Left ventricle myocardium inferior (tissue), 1 donor: ENCODE data around the gene TYW5. TPM values are rescaled to one million over a fixed set of nuclear protein-coding genes. Genes with fewer than 3 reads are reported as not detected.

ENCODE experiments used
- DNase-seq: peaks from one replicate; pipeline ENCODE4 v3.0.0-alpha.2; 2020
- H3K27ac ChIP-seq: fragments of 200-600 bp; replicated peaks from 2 replicates; pipeline ENCODE4 v1.8.0; 2021
- H3K27me3 ChIP-seq: fragments of 200-600 bp; 2 replicates; pipeline ENCODE4 v1.8.0; 2021; ENCODE audit warnings: low read depth
- H3K36me3 ChIP-seq: fragments of 200-600 bp; 2 replicates; pipeline ENCODE4 v1.8.0; 2021
- H3K4me1 ChIP-seq: fragments of 200-600 bp; 2 replicates; pipeline ENCODE4 v1.8.0; 2021
- H3K4me3 ChIP-seq: fragments of 200-600 bp; 2 replicates; pipeline ENCODE4 v1.8.0; 2021; ENCODE audit warnings: mild to moderate bottlenecking, moderate library complexity
- H3K9me3 ChIP-seq: fragments of 200-600 bp; replicated peaks from 2 replicates; pipeline ENCODE4 v1.8.0; 2021
- CTCF ChIP-seq: fragments of 200-600 bp; IDR thresholded peaks from 2 replicates; pipeline ENCODE4 v1.8.0; 2021; ENCODE audit warnings: antibody characterized with exemption, mild to moderate bottlenecking, borderline replicate concordance
- intact Hi-C: fragments of 100-400 bp; cut with micrococcal nuclease; formaldehyde crosslinking; loops from one replicate; pipeline ENCODE4 v1.11.0; 2022
- total RNA-seq: library from RNA; stranded (reverse); fragmentation: NEBNext Ultra II Directional; extraction: Animal tissue kit (Norgen Biotek cat#: 25700); gene quantifications from one replicate; pipeline ENCODE4 v1.2.1, GENCODE V29; 2021
- donor health status: DM: no; HTN: yes; CAD: no; lungs with severe emphysema.

Gene TYW5
- total RNA-seq, 1 donor from 2014 or later, result 2.9 TPM

GRCh38 chr2:199962203-199962602 lies 6.9 kb upstream of the TYW5 start:
- Histone ChIP-seq H3K4me1 (peaks cover 15% of the 10 kb centered on the region), H3K4me3 (no peak overlapping the region), H3K27me3 (no peaks in the 10 kb centered on the region), H3K27ac (no peak overlapping the region), H3K9me3 (no peaks in the 10 kb centered on the region), H3K36me3 (peaks cover 66% of the 10 kb centered on the region)
- DNase-seq, result no peak
- intact Hi-C loops, result no loop called here
- no peak for TF ChIP-seq CTCF

DNA sequence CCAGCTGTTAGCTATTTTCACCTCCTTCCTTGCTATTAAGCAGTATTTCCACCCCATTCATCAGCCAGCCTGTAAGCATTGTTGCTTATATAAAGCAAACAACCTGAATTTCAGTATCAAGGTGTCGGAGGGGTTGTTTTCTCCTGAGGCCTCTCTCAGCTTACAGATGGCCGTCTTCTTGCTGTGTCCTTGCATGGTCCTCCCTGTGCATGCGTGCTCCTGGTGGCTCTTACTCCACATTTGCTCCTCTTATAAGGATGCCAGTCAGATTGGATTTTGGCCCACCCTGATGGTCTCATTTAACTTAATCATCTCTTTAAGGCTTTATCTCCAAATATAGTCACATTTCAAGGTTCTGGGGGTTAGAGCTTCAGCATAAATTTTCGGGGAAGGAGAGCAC lies 2.7 kb upstream of the TYW5 start:
- DNase-seq, result no peak
- Histone ChIP-seq H3K4me1 (peaks cover 56% of the 10 kb centered on the region), H3K27ac (no peak overlapping the region), H3K27me3 (no peaks in the 10 kb centered on the region), H3K9me3 (no peaks in the 10 kb centered on the region), H3K4me3 (no peak overlapping the region), H3K36me3 (peaks cover 40% of the 10 kb centered on the region)
- intact Hi-C loops, result no loop called here
- TF ChIP-seq CTCF, result no peak

DNA sequence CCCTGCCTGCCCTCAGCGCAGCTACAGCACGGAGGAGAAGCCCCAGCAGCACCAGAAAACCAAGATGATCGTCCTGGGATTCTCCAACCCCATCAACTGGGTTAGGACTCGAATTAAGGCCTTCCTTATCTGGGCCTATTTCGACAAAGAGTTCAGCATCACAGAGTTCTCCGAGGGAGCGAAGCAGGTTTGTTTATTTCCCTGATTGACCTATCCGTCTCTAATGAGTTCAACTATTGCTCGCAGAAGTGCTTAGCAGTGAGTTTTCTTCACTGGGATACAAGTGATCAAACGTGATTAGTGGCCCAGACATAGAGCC lies 730 bp upstream of the TYW5 start:
- DNase-seq, result no peak
- intact Hi-C loops, result no loop called here

GRCh38 chr2:199955007-199955338 lies 318 bp downstream of the TYW5 start:
- no peak for TF ChIP-seq CTCF
- intact Hi-C loops, result no loop called here

More for the DNA sequence above, 730 bp upstream of the TYW5 start:
- Histone ChIP-seq H3K4me1 (peaks cover 65% of the 10 kb centered on the region), H3K4me3 (peak overlapping the region; percentile 94), H3K27me3 (no peaks in the 10 kb centered on the region), H3K27ac (peak overlapping the region; percentile 96), H3K36me3 (peaks cover 21% of the 10 kb centered on the region), H3K9me3 (no peaks in the 10 kb centered on the region)
- no peak for TF ChIP-seq CTCF

DNA sequence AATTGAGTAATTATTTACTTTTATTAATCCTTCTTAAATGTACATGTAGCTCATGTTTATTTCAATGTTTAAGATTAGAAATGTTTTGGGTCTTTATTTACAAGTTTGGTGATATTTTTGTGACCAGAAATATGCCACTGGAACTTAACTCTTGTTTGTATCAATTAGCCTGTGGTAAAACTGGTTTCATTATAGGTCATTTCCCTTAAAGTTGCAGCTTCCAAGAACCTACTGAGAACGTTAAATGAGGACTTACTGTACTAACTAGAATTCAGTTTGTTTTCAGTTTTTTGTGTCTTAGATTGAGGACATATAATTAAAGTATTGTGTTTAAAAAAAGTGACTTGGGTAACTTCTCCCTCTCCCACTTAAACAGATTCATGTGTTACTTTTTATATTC lies 4.3 kb downstream of the TYW5 start:
- Histone ChIP-seq H3K4me1 (peaks cover 39% of the 10 kb centered on the region), H3K9me3 (no peaks in the 10 kb centered on the region), H3K27ac (no peak overlapping the region), H3K4me3 (no peak overlapping the region), H3K36me3 (peaks cover 29% of the 10 kb centered on the region), H3K27me3 (no peaks in the 10 kb centered on the region)
- DNase-seq, result no peak
- intact Hi-C loops, result no loop called here
- no peak for TF ChIP-seq CTCF

More at GRCh38 chr2:199955007-199955338, 318 bp downstream of the TYW5 start:
- DNase-seq, result no peak
- no peaks in the 10 kb centered on the region for H3K9me3 ChIP-seq
- peak overlapping the region; percentile 94 for H3K4me3 ChIP-seq
- no peaks in the 10 kb centered on the region for H3K27me3 ChIP-seq
- H3K27ac ChIP-seq, result peak overlapping the region; percentile 96
- H3K36me3 ChIP-seq, result peaks cover 16% of the 10 kb centered on the region
- H3K4me1 ChIP-seq, result peaks cover 65% of the 10 kb centered on the region

GRCh38 chr2:199950396-199950795 lies 4.9 kb downstream of the TYW5 start:
- Histone ChIP-seq H3K27me3 (no peaks in the 10 kb centered on the region), H3K9me3 (no peaks in the 10 kb centered on the region), H3K4me1 (peaks cover 32% of the 10 kb centered on the region), H3K27ac (no peak overlapping the region), H3K36me3 (peaks cover 36% of the 10 kb centered on the region), H3K4me3 (no peak overlapping the region)
- intact Hi-C loops, result no loop called here
- TF ChIP-seq CTCF, result no peak
- no peak for DNase-seq
